Activated CD8-positive, alpha-beta memory T cell treated with anti-CD3 and anti-CD28 coated beads, Interleukin-2, amount 50 U/mL, for 4 hours (primary cell): ENCODE data around the gene G6PC1.

ENCODE experiments used
- DNase-seq: peaks from one replicate; pipeline ENCODE4 v3.0.0-alpha.2; 2020

Gene G6PC1

DNA sequence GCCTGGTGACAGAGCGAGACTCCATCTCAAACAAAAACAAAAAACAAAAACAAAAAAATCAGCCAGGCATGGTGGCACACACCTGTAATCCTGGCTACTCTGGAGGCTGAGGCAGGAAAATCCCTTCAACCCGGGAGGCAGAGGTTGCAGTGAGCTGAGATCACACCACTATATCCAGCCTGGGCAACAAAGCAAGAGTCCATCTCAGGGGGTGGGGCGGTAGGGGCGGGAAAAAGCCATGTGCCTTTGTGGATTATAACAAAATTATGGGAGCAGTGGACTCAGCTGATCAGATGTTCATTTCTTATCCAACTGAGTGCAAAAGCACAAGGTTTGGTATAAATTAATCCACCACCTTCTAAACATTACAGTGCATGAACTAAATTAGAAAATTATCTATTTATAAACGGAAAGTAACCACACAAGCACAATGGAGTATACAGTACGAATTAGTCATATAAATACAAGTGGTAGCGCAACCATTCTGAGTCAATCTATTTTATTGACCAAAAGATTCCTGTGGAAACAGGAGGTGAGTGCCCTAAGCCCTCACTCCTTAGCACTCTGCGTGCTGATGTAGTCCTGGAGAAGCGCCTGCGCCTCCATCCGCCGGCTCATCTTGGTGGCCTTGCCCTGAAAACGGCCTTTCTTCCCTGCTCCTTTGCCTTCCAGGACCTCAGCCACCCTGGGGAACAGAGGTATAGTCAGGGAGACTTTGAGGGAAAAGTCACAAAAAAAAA, 49.6 kb downstream of the G6PC1 start:
- DNase-seq: no peak
